Glutamatergic neuron (in vitro differentiated cells): ENCODE results near the gene CCDC201. TPM values are rescaled to one million over a fixed set of nuclear protein-coding genes. Genes with fewer than 3 reads are reported as not detected.

Source experiments
- DNase-seq: peaks from one replicate; pipeline ENCODE4 v3.0.0; 2022
- H3K27ac Mint-ChIP-seq: one replicate; pipeline ENCODE4 v1.8.0; 2020; ENCODE audit warnings: mild to moderate bottlenecking, mixed read lengths, inconsistent platforms; ENCODE audit not compliant: unreplicated experiment
- H3K27me3 Mint-ChIP-seq: one replicate; pipeline ENCODE4 v1.8.0; 2020; ENCODE audit warnings: mild to moderate bottlenecking, moderate library complexity, mixed read lengths, inconsistent platforms; ENCODE audit not compliant: unreplicated experiment
- H3K36me3 Mint-ChIP-seq: one replicate; pipeline ENCODE4 v1.8.0; 2020; ENCODE audit warnings: mild to moderate bottlenecking, mixed read lengths, inconsistent platforms; ENCODE audit not compliant: unreplicated experiment
- H3K4me1 Mint-ChIP-seq: one replicate; pipeline ENCODE4 v1.8.0; 2020; ENCODE audit warnings: mild to moderate bottlenecking, low read depth, mixed read lengths, inconsistent platforms; ENCODE audit not compliant: unreplicated experiment
- H3K4me3 Mint-ChIP-seq: one replicate; pipeline ENCODE4 v1.8.0; 2020; ENCODE audit warnings: mild to moderate bottlenecking, mixed read lengths, inconsistent platforms; ENCODE audit not compliant: unreplicated experiment
- H3K9me3 Mint-ChIP-seq: one replicate; pipeline ENCODE4 v1.8.0; 2020; ENCODE audit warnings: mild to moderate bottlenecking, moderate library complexity, mixed read lengths, inconsistent platforms; ENCODE audit not compliant: unreplicated experiment
- CTCF ChIP-seq: fragments of 200-600 bp; sonication (generic); IDR thresholded peaks from one replicate; pipeline ENCODE4 v1.5.0; 2021; ENCODE audit not compliant: partially characterized antibody, unreplicated experiment
- total RNA-seq: library from RNA; stranded (reverse); fragmentation: NEBNext Ultra II Directional; extraction: Animal tissue kit (Norgen Biotek cat#: 25700); gene quantifications from one replicate; pipeline ENCODE4 v1.2.1, GENCODE V29; 2021; ENCODE audit not compliant: unreplicated experiment

The CCDC201 gene
- total RNA-seq, 1 donor from 2014 or later: not detected

DNA sequence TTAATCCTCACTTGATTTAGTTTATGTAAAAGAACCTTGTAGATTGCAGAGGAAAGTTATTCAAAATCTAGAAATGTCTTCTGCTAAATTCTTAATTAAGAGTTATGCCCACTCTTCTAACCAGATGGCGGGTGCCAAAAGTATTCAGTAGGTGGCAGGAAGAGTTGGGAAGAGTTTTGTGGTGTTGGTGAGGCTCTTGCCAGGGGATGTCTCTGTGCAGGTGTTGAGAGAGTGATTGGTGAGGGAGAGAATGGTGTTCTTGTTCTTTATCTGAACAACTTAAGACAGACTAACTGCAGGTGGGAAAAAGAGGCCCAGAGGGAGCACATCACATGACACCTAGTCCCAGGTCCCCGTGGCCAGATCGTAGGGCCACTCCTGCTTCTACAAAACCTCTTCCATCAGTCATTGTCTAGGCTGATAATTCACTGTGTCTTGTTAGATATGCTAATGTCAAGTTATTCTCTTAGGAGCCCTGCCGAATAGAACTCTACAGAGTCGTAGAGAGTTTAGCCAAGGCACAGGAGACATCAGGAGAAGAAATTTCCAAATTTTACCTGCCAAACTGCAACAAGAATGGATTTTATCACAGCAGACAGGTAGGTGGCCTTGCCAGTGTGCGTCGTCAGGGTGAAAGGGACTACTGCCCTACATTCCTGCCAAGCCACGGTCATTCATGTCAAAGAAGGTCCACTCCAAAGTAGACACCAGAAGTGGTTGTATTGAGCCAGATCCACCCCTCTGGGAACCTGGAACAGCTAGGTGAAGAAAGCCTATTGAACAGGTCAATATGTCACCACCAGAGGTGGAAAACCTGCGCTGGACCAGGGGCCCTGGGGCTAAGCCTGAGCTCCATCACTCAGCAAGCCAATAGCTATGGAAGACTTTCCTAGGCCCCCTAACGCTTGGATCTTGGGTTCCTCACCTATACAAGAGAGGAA is 18.9 kb upstream of the CCDC201 start:
- Mint-ChIP-seq H3K27ac (no peak overlapping the region), H3K9me3 (peaks cover 8% of the 10 kb centered on the region), H3K36me3 (peaks cover 3% of the 10 kb centered on the region), H3K27me3 (peaks cover 9% of the 10 kb centered on the region), H3K4me1 (peaks cover 6% of the 10 kb centered on the region), H3K4me3 (no peak overlapping the region)
- no peak for DNase-seq
- TF ChIP-seq CTCF: no peak

GRCh38 chr7:45890902-45891461 is 18.1 kb upstream of the CCDC201 start:
- Mint-ChIP-seq H3K27me3 (peaks cover 9% of the 10 kb centered on the region), H3K9me3 (peaks cover 8% of the 10 kb centered on the region), H3K4me1 (peaks cover 6% of the 10 kb centered on the region), H3K36me3 (peaks cover 4% of the 10 kb centered on the region), H3K4me3 (no peak overlapping the region), H3K27ac (no peak overlapping the region)
- DNase-seq: no peak
- peak; percentile 73 for TF ChIP-seq CTCF

DNA sequence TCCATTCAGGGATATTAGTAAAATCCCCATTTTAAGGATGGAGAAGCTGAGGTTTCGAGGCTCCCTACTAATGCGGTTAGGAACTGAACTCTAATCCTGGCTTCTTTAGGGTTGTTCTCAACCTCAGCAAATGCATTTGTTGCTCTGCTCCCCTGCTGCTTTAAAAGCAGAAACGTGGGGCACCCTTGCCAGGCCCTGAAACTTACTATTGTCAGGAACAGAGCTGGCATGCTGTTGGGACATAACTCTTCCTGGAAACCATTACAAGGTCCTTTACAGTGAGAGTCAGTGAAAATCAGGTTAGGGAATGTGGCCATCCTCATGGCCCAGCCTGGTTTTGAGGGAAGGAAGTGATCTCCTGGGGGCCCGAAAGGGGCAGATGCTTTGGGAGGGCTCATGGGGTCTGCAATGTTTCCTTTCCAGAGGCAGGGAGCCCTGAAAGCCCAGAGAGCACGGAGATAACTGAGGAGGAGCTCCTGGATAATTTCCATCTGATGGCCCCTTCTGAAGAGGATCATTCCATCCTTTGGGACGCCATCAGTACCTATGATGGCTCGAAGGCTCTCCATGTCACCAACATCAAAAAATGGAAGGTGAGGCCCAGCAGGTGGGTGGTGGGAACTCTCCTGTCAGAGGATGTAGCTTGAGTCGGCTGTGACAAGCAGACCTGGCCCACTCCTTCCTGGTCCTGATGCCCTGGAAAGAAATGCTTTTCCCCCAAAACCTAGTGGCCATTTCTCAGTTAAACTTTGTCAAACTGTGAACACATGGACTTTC is 17.4 kb upstream of the CCDC201 start:
- TF ChIP-seq CTCF: no peak
- DNase-seq: no peak
- Mint-ChIP-seq H3K27me3 (peaks cover 9% of the 10 kb centered on the region), H3K9me3 (peaks cover 8% of the 10 kb centered on the region), H3K27ac (no peak overlapping the region), H3K4me3 (no peak overlapping the region), H3K36me3 (peaks cover 4% of the 10 kb centered on the region), H3K4me1 (peaks cover 6% of the 10 kb centered on the region)

DNA sequence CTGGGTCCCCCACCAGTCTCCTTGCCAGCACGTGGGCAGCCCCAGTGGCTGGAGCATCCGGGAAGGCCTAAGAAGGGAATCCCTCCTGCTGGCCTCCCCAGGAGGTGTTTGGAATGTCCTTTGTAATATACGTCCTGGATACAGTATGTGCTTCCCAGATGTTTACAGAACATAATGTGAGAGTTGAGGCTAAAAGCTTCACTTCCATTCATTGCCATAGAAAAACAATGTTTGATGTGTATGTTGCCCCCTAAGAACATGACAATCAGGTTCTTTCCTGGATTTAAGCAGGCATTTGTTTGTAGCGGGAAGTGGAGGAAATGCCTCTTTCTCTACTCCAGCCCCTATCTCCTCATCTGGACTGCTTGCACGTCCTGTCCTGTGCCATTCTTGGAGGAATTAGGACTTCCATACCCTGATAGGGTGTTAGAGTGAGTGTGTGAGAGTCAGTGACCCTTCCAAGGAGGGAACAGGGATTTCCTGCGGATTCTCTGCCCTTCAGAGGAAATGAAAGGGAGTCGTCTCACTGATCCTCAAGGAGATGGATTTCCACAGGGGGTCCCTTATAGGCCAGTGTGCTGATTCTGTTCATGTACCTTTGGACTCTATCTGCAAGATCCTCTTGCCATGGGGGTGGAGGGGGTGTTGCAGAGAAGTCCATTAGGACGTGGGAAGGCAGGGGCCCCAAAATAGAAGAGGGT is 16.6 kb upstream of the CCDC201 start:
- no peak overlapping the region for H3K27ac Mint-ChIP-seq

More for the DNA sequence above, 16.6 kb upstream of the CCDC201 start:
- peaks cover 6% of the 10 kb centered on the region for H3K4me1 Mint-ChIP-seq
- peaks cover 9% of the 10 kb centered on the region for H3K27me3 Mint-ChIP-seq
- H3K36me3 Mint-ChIP-seq: peaks cover 4% of the 10 kb centered on the region
- H3K4me3 Mint-ChIP-seq: peak overlapping the region; percentile 5
- no peak for DNase-seq
- peaks cover 8% of the 10 kb centered on the region for H3K9me3 Mint-ChIP-seq
- no peak for TF ChIP-seq CTCF
